Renal cortical epithelial cell (primary cell): ENCODE measurements around the gene GALNT3. TPM values are rescaled to one million over a fixed set of nuclear protein-coding genes. Genes with fewer than 3 reads are reported as not detected.

Source experiments
- DNase-seq: peaks from one replicate; pipeline ENCODE4 v3.0.0-alpha.2; 2011; ENCODE audit warnings: low read depth
- total RNA-seq: library from RNA; depleted of rRNA; stranded (reverse); fragments of >200 nt; gene quantifications from 2 replicates; pipeline ENCODE4 v1.2.3, GENCODE V29; 2014

GALNT3 gene
- total RNA-seq, 1 donor from 2014 or later, result 6.8 TPM

- no peak for DNase-seq
Observed at GRCh38 chr2:165796819-165797530, 2.9 kb upstream of the GALNT3 start.

- no peak for DNase-seq
Observed at GRCh38 chr2:165796129-165796528, 2.1 kb upstream of the GALNT3 start.

DNA sequence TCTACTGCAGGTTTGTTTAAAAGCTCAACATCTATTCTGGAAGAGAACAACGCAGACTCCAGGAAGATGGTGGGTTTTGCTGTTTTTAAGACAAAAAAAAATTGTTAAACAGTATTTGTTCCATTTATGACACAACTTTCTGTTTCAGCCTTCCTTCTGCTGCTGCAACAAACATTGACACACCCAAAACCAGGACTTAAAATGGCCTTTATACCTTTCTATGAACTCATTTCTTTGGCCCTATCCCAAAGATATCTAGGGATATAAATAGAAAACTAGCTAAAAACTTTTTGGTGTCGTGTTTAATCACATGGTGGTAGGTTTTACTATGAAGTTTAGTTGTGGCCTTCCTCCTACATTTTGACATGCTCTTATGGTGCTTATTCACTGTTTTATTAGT is 964 bp upstream of the GALNT3 start:
- DNase-seq, result no peak

DNA sequence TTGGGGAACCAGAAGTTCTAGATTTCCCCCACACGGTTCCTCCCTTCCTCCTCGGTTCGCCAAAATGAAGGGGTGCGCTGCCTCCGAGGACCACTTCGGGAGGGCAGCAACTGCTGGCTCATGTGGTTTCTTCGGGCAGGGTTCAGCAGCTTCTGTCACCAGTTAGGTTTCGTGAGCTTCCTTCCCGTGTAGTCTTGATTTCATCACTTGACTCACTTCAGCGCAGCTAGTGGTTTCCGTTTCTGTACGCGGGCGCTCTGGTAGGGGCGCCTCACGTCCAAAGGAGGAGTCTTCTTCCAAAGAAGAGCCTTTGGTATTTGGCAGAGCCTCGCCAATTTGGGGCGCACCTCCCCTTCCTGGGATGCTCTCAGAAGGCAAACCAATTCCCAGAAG is 485 bp upstream of the GALNT3 start:
- peak; percentile 48 for DNase-seq

- DNase-seq, result peak; percentile 89
Observed at GRCh38 chr2:165793161-165793778, 777 bp downstream of the GALNT3 start.

DNA sequence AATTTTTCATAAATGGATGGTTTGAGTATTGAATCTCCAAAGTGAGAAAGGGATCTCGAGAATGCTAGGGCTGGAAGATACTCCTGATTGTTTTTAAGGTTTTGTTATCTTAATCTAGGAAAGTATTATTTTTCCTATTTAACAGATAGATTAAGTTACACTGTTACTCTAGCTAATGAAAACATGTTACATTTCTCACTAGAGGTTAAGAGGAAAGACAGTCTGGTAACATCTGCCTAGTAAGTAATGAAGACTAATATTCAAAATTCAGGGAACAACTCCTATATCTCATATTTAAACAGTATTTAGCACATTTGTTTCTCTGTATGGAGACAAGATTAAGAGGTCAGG is 2.0 kb downstream of the GALNT3 start:
- DNase-seq, result no peak

- peak; percentile 47 for DNase-seq
Observed at GRCh38 chr2:165791421-165792103, 2.5 kb downstream of the GALNT3 start.

- no peak for DNase-seq
Observed at GRCh38 chr2:165790466-165790865, 3.6 kb downstream of the GALNT3 start.

- no peak for DNase-seq
Observed at GRCh38 chr2:165787334-165787733, 6.7 kb downstream of the GALNT3 start.

DNA sequence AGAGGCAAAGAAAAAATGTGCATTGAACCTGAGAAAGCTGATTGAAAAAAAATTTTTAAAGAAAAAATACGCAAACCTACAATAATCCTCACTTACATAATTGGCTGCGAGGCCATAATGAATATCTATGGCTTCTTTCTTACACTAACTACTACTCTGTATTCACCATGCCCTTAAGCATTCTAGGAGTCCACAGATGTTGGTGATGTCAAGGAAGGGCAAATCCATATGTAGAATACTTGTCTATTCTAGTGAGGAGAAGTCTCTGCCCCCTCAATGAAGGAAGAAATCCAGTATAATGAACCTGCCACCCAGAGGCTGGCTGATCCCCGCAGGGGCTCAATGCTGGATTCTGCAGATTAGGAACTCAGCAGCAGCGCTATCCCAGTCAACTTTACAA is 14.3 kb downstream of the GALNT3 start:
- no peak for DNase-seq

DNA sequence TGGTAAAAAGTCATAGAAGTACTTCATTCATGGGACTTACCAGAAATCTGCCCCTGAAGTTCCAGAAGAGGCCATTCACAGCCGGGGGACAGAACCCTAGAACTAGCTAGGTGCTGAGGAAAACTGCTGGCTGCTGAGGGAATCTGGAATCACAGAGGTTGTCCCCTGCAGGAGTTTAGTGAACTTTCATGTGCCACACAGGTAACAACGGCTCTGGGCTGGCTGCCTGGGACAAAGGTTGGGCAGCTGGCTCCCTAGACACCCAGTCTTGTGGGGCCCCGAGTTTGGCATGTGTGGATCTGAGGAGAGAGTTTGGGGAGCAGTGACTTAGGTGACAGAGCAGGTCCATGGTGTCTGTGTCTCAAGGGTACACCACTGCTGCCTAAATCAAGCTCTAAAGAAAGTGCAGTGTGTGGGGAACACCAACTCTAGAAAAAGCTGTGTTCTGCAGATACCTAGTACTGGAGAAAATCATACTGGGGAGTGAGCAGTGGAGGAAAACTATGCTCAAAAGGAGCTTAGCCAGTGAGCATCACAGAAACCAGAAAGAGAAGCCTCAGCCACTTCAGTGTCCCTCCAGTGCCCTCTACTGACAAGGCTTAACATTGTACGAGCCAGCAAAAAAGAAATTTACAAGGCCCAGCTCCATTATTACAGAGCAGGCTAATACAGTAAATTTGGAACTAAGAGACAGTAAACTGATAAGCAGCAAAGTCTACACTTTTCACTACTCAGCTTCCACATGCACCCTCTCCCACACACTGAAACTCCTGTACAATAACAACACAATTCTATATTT is 15.2 kb downstream of the GALNT3 start:
- DNase-seq, result no peak

DNA sequence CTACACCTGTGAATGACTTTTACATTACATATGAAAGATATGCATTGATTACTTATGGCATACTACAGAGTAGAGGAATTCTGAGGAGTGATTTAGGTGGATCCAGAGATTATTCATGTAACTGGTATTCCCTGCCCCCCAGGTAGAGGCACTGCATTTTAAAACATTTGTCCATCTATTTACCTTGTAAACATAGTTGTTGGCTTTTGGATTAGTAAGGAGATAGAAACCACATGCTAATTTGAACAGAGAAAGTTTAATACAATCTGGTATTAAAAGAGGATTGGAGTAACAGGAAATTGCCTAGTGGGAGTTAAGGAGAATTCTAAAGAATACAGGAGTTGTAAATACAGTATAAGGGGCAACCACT is 15.9 kb downstream of the GALNT3 start:
- DNase-seq, result no peak

DNA sequence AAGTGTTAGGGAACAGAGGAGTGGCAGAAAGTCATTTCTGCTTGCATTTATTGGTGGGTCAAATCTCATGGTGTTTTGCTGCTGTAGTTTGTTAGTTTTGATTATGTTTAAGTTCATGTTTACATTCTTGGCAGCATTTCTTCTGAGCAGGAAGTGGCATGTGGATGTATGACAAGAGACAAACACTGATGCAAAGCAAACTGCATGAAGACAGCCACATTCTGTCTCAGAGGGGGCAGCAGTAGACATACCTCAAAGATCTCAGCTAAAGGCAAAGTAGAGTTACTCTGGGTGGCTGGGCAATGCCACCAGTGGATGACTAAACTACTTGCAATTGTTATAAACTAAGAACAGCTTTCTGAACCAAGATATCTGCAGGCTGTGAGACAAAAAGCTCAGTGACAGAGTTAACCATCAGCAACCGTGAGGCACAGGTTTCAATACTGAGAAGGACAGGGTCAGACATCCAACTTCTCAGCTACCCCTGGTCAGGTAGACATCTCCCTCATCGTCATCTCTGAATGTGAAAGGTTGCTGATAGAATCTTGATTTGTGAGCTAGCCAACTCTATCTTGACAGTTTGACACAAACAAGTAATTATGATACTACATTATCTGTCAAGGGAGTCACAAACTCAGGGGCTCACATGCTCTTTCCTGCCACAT is 16.4 kb downstream of the GALNT3 start:
- no peak for DNase-seq

DNA sequence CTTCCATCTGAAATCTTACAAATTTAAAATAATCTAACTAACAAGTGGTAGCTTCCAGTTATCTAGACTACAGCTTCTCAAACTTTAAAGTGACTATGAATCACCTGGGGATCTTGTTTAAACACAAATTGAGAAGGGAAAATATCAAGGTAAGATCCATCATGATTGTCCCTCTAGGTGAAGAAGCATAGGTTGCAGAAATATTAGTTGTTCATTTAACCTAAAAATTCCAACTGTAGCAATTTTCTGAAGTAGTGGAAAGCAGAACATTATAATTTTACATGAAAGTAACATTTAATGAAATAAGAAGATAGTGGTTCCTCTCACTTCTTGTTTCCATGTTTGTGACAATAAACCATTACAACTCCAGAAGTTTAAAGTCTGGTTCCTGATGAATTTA is 17.3 kb downstream of the GALNT3 start:
- no peak for DNase-seq

DNA sequence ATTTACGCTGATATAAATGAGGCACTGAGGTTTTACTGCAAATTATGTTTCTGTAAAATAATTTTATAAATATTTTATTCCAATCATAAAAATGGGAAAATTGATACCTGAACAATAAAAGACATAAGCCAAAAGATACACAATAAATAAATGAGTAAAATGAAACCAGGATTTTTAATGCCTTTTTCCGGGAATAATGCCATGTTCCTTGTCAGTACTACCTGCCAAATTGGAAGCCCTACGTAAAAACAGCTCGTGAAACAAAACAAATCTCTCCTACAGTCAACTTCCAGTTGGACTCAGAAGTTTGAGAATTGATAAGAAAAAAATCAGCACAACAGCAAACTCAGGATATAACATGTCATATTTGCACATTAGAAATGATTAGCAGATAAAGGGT is 18.0 kb downstream of the GALNT3 start:
- DNase-seq, result no peak

GRCh38 chr2:165773684-165774083 is 20.4 kb downstream of the GALNT3 start:
- no peak for DNase-seq

DNA sequence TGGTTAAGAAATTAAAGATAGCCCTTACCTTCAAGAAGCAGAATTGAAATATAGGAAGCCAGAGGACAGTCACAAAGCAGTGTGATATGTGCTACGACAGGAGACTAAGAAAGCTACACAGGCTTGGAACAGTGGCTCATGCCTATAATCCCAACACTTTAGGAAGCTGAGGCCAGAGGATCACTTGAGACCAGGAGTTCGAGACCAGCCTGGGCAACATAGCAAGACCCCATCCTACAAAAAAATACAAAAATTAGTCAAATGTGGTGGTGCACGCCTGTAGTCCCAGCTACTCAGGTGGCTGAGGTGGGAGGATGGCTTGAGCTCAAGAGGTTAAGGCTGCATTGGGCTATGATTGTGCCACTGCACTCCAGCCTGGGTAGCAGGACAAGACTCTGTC is 21.9 kb downstream of the GALNT3 start:
- DNase-seq, result no peak

DNA sequence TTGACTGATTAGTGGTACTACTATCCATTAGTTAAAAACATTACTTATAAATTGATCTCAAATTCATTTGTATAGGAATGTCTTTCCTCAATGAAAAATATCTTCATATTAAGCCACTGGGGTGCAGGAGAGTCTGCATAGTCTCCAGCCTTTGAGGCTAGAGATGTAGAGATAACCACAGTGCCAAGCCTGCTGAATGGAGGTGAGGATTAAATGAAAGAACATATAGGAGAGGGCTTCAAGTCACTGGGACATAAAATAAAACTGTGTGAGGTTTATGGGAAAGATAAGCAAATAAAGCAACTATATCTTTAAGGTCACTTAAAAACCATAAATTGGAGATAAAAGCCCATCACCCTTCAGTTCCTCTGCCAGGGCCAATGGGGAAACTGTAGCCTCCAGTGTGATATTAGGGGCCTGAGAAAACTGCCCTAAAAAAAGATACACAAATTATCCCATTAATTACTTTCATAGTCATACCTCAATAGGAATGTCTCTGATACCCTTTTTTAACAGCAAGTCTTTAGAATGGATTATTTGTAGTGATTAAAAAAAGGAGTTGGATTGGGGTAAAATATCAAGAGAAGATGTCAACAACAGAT is 27.6 kb downstream of the GALNT3 start:
- no peak for DNase-seq

DNA sequence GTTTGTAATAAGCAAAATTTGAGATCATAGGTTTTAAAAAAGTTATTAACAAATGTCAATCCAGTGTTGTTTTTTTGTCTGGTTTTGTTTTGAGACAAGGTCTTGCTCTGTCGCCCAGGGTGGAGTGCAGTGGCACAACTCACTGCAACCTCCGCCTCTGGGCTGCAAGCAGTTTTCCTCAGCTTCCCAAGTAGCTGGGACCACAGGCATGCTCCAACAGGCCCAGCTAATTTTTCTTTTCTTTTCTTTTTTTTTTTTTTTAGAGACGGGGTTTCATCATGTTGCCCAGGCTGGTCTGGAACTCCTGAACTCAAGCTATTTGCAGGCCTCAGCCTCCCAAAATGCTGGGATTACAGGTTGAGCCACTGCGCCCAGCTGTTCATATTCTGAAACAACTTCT is 31.3 kb downstream of the GALNT3 start:
- DNase-seq, result peak; percentile 23

DNA sequence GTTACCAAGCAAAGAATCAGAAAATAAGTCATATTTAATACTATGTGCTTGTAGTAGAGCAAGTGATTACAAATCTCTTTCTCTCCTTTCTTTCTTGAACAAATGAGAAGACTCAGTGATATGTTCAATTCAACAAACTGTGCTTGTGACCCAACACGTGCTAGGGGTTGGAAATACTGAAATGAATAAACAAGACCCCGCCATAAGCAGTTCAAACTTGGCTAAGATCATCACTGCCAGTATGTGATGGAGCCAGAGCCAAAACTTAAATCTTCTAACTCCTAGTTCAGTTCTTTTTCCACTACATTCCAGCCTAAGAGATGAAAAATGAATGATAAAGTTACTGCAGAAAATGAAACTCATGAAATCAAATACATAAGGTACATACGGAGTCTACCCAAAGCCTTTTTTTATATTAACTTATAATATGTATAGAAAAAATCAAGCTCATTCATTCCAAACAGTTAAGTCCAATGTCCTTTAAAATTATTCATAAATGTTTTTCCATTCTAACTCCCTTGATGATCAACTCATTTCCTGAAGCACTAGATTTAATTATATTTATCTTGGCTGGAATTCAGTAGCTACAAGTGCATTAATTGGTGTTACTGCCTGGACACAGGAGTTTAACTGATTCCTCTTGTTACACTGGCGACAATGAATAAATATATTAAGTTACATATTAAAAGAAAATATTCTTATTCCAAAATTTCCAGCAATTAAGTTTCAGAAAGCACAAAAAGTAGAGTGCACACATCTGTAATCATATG is 36.0 kb downstream of the GALNT3 start:
- peak; percentile 81 for DNase-seq

GRCh38 chr2:165746501-165746900 is 47.5 kb downstream of the GALNT3 start:
- DNase-seq, result peak; percentile 83
